Measurements from ENCODE around the gene CADM1.

Gene CADM1

DNA sequence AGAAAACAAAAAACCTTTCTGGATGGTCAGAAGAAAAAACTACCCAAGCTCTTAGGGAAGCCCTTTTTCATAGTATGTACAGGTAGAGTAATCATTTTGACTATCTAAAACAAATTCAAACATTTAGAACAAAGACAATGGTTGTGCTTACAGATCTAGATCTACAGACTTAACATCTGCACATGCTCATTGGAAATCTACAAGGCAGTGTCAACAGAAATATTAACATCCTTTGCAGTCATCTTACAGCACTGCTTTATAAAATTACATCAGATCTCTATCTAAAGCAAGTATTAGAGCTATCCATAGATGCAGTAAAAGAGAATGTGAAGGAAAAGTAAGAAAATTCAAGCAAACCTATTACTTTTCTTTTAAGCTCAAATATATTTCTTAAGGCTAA lies 110.3 kb downstream of the CADM1 start:
- FAIRE-seq = no peak

DNA sequence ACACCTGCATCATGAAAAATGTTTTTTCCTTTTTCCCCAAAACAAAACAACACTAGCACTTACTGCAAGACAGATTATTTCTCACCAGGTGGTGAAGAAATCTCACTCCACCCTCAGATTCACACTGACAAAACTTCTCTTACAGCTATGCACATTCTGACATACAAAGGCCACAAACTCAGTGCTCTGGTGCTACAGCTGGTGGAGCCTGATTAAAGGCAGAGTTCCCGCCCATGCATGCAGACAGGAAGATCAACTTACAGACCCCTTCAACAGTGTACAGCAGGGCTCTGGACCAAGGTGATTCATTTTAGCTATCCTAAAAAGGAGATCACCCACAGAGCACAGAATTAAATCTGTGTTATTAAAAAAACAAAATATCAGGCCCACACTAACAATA lies 112.6 kb downstream of the CADM1 start:
- no peak for FAIRE-seq

DNA sequence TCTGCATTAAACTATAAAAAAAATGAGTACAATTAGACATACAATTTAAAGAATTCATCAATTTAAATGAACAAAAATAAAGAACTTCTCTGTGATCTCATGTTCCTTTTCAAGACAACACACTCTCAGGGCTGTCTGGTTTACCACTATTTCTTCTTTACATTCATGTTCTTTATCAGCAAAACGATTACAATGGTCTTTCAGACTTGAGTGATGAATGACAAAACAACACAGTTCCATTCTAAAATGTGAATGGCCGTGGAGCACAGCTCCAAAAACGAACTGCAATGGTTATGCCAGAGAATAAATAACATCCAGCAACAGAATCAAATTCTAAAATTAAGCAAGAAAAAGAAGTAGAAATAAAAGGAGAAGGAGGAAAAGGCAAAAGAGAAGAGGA lies 113.1 kb downstream of the CADM1 start:
- no peak for FAIRE-seq

DNA sequence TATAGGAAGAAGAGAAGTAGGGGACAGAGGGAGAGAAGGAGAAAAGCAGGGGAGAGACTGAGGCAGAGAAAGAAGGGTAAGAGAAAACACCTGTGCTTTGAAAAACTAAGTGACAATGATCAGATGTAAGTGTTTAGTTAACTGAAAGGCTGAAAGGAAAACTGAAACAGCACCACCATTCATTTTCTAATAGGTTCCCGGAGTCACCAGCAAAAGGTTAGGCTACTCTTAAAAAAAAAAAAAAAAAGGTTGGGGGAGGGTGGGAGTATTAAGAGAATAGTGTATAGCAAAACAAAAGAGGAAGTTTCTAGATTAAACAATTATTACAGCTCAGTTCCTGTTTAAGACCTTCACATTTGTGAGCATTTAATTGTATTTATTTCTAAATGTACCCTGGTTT lies 113.8 kb downstream of the CADM1 start:
- no peak for FAIRE-seq

DNA sequence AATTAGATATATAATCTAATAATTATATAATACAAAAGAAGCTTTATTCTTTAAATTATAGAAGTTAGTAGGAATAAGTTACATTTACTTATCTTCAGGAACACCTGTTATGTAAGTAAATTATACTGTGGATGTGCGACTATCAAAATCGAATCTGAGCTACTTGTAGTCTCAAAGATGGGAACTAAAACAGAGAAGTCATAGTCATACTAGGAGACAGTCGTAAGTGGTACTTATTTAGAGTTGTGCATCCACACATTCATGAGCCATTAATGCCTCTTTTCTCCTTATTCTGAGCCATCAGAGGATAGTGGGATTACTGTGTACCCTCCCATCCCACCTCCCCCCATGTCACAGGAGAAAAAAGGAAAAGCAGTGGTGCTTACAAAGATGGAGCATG lies 114.4 kb downstream of the CADM1 start:
- FAIRE-seq = no peak

DNA sequence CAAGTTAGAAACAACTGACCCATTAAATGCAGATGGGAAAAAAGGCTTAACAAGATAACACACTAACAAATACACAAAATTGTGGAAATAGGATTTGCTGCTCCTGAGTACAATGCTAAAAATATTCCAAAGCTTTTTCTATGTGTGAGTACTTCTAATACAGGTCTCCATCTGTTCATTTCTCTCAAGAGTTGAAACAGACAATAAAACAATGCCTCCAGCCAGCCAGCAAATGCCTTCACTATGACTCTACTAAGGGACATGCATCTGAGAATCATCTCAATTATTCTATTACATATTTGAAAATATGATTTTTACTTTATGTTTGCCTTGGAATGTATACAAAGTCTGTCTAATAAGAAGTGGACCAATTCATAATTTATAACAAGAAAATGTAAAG lies 119.0 kb downstream of the CADM1 start:
- FAIRE-seq = no peak

DNA sequence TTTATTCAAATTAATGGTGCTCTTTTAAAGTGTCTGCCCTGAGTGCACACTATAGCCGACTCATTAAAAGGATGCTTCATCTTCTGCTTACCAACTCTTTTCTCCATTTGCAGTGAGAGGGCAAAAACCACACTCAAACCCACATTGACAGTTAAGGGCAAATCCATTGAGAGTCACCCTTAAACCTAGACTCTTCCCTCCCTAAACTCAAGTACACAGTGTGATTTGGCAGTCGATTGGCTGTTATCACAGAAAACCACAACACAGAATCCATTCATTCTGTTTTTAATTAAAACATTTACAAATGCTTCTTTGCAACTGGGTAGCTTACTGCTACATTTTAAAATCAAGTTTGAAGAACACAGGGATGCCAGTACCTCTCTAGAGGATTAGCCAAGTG lies 120.0 kb downstream of the CADM1 start:
- no peak for FAIRE-seq

DNA sequence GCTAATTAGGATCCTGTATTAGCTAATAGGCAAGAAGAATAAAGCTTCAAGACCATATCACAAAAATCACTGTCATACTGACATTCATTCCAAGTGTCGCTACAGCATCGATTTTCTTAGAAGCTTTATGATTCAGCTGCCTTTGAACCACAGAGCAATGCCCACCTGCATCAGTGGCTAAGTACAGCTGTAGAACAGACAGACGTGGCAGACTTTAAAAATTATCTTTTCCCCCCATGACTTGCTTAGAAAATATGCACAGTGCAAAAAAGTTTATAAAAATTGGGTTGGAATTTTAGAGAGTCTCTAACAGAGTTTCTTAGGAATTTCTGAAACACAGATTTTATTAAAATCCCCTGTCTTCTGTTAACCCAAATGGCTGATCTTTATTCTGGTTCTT lies 120.8 kb downstream of the CADM1 start:
- FAIRE-seq = no peak

DNA sequence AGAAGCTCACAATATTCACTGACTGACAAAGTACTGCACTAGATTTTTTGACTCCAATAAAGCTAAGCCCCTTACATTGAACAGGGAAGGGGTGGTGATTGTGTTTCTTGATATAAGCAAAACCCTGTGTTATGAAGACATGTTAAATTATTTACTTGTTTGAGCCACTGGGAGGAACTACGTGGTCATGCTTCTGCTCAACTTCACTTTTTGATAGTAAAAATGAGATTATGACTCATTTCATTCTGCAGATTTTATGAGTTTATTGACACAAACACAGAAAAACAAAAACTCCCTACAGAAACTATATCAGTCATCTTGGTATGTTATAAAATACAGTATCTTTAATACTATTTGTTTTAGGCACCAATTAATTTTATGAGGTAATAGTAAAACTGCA lies 124.7 kb downstream of the CADM1 start:
- FAIRE-seq = no peak

DNA sequence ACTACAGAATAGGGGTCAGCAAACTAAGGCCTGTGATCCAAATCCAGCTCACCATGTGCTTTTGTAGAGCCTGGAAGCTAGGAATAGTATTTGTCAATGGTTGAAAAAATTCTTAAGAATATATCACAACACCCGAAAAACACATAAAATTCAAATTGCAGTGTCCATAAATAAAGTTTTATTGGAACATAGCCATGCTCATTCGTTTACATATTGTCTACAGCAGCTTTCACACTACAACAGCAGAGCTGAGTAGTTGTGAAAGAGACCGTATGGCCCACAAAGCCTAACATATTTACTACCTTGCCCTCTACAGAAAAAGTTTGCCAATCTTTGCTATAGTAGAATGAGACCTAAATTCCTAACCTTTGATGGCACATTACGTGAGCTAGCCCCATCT lies 125.7 kb downstream of the CADM1 start:
- no peak for FAIRE-seq

DNA sequence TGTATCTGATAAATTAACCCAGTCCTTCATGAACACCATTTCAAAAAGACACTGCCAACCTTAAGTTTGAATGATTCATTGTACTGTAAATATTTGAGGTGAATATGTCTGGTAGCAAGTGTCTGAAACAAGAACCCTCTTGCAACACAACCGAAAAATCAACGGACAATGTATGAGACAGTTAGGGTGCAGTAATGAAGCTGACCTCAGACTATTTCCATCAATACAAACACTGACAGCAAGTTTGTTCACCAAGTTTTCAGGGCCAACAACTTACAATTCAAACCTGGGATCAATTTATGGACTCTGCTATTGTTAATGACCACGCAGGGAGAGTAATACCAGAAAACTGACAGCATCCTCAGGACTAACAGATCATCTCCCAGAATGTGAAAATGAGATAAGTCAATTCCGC lies 126.3 kb downstream of the CADM1 start:
- no peak for FAIRE-seq

DNA sequence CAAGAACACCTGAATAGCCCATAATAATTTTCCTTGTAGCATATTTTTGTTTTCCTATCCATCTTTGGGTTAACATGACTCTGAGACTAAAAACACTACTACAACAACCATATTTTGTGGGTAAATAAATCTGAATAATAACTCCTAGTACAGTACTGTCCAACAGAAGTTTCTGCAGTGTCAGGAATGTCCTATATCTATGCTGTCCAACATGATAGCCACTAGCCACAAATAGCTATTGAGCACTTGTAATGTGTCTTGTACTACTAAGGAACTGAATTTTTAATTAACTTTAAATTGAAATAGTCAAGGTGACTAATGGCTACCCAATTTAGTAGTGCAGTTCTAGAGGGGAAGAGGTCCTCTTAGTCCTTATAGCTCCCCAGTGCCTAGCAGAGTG lies 135.6 kb downstream of the CADM1 start:
- FAIRE-seq = no peak

DNA sequence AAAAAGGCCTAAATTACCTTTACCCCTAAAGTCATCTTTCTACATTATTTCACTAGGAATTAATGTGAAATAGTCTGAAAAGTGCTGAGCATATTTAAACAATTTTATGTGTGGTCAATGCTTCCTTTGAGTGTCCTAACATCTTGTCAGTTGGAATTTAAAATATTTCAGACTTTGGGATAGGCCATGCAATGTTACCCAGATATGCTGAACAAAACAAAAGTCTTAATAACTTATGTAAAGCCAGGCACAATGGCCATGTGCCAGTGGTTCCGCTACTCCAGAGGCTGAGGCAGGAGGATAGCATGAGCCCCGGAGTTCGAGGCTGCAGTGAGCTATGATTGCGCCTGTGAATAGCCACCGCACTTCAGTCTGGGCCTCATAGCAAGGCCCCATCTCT lies 137.4 kb downstream of the CADM1 start:
- FAIRE-seq = no peak

DNA sequence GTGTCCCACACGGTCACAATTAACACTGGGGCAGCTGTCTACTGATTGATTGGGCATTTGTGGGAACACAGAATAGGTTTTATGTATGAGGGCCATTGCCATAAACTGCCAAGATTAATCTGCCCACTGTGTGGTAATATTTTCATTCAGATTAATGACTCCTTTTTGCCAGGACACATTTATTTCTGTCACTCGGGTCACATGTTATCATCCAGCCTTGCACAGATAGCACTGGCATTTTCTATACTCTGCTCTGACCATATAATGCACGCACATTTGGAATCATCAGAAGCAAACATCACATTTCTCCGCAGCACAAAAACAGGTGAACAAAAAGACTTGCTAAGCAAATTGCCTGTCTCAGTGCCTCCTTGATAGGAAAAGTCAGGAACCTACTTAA lies 138.3 kb downstream of the CADM1 start:
- FAIRE-seq = no peak

DNA sequence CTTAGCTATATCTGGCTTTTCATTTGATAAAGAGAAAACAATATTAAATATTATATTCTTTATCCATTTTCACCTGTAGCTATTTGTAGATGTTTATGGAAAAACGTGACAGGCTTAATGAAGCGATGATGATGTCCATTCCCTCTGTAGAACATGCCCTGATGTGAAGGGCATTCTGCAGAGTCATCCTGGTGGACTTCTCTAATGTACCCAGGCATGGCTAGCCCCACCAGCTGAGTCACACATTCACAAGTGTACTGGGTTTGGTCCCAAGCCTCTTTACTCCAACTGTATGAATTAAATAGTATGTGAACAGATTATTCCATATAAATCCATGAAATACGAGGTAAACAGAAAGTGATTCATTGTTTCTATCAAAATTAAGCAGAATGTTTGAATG lies 139.3 kb downstream of the CADM1 start:
- no peak for FAIRE-seq

DNA sequence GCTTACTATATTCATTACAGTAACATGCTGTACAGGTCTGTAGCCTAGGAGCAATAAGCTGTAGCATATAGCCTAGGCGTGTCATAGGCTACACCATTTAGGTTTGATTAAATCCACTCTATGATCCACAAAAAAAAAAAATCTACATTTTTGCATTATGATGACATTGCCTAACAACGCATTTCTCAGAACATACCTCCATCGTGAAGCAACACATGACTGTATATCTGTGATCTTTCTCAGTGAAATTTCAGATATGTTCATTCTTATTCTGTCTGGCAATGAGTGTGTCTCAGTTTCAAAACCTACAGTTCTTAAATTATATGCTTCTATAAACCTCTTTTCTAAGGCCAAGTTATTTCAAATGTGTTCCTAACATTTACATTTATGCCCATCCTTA lies 140.3 kb downstream of the CADM1 start:
- no peak for FAIRE-seq

DNA sequence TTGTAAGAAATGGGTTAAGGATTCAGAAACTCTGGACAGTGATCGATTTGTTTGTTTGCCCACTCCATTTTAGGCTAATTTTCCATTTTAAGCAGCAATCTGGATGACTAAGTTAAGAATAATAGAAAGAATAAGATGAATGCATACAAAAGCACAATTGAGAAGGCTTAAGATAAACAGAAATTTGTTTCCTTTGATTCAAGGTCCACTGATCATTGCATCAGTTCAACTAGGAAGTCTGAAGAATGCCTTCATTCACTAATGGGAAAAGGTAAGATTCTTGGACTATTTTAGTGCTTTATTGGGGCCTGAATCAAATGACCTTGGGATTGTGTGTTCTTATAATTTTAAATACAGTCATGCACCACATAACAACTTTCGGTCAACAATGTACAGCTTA lies 140.8 kb downstream of the CADM1 start:
- FAIRE-seq = no peak

DNA sequence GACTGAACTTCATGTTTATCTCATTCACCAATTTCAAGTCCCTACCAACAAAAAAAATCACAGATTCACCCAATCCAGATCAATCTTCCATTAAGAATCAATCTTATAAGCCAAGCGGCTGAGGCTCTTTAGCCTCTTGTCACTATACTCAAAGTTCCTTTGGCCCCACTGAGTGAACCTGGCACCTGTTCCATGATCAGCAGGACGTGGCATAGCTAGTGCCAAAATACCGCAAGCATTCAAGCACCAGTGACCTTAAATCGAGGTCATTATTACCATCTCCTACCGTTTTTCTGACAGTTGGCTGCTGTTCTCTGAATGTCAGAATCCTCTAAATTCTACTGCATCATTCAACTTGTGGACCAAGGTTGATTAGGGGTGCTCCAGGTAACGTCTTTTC lies 141.2 kb downstream of the CADM1 start:
- no peak for FAIRE-seq

DNA sequence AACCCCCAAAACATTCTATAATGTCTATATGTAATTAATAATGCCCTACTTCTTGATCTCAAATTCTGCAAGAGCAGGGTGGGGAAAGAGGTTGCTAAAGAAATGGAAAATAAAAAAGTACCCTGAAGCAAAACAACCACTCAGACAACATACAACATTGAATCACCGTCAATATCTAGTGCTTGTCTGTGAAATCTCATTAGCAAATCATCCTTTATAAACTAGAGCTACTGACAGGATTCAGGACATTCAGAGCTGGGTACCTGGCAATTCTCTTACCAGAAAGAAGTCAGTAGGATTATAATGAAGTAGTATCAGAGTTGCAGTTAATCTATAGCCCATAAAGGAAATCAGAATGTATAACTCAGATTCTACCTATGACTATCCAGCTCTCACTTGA lies 143.2 kb downstream of the CADM1 start:
- no peak for FAIRE-seq

DNA sequence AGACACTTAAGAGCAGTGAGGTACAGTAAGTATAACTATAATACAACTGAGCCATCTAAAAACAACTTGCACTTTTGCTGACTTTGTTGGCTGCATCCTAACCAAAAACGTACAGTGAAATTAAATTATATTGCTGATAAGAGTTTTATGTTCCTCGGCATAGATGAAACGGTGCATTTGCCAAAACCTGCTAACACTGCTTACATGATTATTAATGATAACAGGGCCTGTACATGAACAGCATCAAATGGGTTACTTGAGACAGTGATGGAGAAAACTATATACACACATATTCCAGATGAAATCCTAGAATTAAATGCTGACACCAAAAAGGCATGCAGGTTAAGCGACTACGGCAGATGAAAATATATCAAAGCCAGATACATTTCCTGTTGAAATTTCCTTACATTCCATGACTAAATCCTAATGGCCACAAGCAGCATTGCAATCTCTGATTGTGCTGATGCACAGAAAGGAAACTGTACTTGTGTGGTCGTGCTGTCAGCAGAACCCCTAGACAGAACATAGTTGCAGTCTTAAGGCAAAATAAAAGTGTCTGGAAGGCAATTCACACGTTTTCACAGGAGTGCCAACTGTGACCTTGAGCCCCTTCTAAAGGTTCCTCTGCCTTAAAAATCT lies 143.9 kb downstream of the CADM1 start:
- FAIRE-seq = no peak

DNA sequence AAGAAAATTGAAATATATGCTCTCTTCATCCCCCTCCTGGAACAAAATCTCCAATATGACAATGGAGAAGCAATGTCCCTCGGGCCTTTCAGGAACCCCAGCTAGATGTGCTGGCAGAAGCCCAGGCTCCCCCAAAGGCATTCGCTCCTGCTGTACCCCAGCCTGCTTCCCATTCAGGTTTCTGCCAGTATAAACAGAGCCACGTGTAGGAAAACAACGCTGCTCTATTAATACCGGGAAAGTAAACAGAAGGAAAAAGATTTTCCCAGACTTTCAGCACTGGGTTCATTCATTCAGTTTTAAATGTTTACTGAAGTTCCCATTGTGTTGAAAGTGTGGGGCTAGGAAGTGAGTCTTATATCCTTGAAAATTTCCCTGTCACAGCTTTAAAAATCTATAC lies 147.1 kb downstream of the CADM1 start:
- FAIRE-seq = no peak

DNA sequence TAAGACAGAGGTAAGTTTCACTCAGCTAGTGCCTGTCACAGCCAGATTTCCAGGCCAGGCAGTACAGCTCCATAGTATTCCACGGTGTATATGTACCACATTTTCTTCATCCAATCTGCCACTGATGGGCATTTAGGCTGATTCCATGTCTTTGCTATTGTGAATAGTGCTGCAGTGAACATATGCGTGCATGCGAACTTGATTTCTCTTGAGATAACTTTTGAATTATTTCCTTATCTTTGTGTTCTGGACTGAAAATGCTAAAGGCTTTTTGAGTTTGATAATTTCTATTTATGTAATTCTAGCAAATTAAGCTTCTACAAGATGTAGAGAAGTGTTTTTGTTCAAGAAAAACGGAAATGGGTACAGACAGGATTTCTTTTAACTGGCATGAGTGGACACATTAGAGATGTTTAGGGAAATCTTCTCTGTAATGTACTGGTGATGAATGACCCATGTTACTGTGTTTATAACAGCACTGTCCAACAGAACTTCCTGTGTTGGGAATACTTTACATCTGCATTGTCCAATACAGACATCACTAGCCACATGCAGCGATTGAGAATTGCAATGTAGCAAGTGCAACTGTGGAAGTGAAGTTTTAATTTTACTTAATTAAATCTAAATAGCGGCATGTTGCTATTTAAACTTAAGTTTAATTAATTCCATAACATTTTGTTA lies 151.3 kb downstream of the CADM1 start:
- no peak for FAIRE-seq

DNA sequence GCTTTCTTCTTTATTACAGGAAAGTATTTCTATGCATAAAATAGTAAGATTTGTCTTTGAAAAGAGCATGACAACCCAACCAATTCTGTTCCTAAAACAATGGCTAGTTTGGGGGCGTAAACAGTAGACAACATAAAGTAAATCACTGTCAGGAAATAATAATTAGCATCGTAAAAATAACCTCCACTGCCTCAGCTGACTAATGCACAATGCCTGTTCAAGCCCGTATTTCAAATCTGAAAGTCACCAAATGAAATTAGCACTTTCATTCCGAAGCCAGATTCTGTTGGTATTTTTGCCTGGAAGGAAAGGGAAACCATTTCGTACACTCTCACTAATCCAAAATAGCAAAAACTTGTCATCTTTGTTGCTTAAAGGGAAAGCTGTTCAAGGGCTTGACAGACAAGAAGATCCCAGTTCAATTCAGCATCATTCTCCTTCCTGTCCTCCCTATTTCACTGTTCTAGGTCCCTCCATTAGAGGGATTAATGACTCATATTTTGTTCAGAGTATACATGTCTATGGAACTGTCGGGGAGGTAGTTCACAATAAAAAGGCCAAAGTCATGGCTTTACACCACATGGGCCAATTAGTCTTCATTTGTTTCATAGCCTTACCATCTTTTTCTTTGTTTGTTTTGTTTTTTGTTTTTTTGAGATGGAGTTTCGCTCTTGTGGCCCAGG lies 154.7 kb downstream of the CADM1 start:
- no peak for FAIRE-seq

DNA sequence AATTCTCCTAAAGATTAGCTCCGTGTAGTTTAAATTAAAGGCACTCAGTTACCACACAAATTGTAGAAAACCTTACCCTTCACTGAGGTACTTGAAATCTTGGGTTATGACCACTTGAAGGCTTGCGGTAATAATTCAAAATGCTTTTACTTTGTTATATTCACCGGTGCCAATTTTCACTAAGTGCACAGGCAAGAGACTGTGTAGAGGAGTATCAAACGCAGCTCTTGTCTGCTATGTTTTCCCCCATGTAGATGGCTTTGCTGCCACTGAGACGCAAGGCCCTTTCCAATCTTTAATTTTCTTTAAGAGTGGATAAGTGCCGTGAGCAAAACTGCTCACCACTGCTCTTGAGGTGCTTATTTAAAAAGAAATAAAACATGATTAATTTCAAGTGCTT lies 155.8 kb downstream of the CADM1 start:
- no peak for FAIRE-seq

DNA sequence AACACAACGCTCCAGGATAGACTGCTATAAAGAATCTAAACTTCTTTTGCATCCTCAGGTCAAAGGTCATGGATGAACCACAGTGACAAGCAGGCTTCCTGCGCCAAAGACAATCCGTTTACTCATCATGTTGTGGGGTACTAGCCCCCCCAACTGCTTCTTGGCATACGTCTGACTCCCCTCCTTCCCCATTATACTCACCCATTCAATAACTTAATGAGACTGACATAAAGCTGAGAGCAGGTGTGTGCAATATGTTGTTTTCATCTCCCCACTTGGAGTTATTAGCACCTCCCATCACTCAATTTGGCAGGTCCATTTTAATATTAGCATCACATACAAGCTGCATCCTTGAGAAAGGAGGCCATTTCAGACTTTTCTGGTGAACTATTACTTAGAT lies 157.1 kb downstream of the CADM1 start:
- FAIRE-seq = no peak

Measured in colon (tissue), 2 donors.